Measurements from ENCODE around the gene COL3A1.

Gene COL3A1

DNA sequence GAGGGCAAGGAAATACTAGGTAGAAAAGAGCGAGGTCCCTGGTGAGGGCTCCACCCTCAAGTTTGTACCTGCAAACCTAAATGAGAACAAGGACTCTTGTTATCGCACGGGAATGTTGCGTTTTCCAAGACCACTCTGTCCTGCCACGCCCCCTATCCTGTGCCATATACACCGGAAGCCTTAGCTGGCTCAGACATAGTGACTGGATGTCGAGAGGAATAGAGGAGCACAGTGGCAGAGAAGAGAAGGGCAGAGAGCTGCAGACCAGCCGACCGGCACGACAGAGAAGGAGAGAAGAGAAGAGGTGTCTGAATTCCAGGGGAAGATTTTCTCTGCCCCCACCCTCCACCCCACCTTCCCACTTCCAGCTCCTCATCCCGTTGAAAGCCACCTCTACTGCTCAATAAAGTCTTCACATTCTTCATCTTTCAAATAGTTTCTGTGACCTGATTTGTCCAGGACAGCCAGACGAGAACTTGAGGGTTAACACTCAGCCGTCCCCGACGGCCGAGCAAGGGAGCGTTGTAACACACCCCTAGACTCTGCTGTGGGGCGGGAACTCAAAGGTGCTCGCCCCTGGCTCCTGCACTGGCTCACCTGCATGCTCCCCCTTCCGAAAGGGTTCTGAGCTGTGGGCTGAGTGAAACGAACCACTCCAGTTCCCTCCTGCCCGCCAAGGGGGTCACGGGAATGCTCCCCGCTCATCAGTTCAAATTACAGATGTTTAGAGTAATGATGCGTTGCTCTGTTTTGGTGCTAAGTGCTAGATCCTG lies 24.9 kb upstream of the COL3A1 start:
- TF ChIP-seq, protein P1, sequence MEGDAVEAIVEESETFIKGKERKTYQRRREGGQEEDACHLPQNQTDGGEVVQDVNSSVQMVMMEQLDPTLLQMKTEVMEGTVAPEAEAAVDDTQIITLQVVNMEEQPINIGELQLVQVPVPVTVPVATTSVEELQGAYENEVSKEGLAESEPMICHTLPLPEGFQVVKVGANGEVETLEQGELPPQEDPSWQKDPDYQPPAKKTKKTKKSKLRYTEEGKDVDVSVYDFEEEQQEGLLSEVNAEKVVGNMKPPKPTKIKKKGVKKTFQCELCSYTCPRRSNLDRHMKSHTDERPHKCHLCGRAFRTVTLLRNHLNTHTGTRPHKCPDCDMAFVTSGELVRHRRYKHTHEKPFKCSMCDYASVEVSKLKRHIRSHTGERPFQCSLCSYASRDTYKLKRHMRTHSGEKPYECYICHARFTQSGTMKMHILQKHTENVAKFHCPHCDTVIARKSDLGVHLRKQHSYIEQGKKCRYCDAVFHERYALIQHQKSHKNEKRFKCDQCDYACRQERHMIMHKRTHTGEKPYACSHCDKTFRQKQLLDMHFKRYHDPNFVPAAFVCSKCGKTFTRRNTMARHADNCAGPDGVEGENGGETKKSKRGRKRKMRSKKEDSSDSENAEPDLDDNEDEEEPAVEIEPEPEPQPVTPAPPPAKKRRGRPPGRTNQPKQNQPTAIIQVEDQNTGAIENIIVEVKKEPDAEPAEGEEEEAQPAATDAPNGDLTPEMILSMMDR (IDR thresholded peaks at IDR 0.05; ENCODE audit: insufficient read depth, missing control alignments): no peak

GRCh38 chr2:188952901-188953300 lies 21.3 kb upstream of the COL3A1 start:
- FAIRE-seq: no peak
- TF ChIP-seq, protein P1 (IDR thresholded peaks at IDR 0.05; ENCODE audit: insufficient read depth, missing control alignments): no peak
- DNase-seq (ENCODE audit: insufficient read length, low spot score): no peak

More for the DNA sequence above, 24.9 kb upstream of the COL3A1 start:
- DNase-seq (ENCODE audit: insufficient read length, low spot score) (no peak), FAIRE-seq (no peak)

- TF ChIP-seq, protein P1 (IDR thresholded peaks at IDR 0.05; ENCODE audit: insufficient read depth, missing control alignments): no peak
- FAIRE-seq: no peak
- no peak for DNase-seq (ENCODE audit: insufficient read length, low spot score)
These were observed 17.9 kb upstream of the COL3A1 start for GRCh38 chr2:188956290-188956689.

DNA sequence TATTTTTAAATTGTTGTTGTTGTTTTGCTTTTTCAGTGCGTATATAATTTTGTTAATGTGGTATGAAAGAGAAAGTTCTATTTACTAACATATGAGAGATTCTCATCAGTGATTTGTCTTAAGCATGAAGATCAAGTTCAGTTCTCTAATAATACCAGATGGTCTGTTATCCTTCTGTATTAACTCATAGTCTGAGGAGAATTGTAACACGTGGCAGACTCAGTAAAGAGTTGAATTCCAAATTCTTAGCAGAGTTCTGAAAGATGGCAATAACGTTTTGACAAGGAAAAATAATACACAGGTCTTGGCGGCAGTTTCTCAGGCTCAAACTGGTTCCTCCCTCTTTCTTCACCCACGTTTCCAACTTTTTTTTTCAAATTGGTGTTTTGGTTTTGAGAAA lies 17.2 kb upstream of the COL3A1 start:
- TF ChIP-seq, protein P1 (IDR thresholded peaks at IDR 0.05; ENCODE audit: insufficient read depth, missing control alignments): no peak
- FAIRE-seq: no peak
- DNase-seq (ENCODE audit: insufficient read length, low spot score): no peak

DNA sequence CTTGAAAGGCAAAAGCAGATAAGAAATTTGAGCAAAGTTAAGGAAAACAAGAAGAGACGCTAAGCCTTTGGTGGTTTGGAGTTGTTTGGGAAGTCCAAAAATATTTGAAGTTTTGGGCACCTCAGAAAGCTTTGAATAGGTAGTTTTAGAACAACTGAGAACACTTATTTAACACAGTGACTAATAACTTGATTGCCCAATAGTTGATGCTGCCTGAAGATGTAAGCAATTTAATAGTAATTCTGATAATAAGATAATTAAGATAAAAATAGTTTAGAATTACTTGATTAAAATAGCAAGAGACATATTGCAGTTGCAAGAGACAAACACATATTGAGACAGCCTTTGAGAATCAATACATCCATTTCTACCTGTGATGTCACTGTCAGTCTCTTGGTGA lies 16.5 kb upstream of the COL3A1 start:
- no peak for FAIRE-seq
- TF ChIP-seq, protein P1 (IDR thresholded peaks at IDR 0.05; ENCODE audit: insufficient read depth, missing control alignments): no peak
- DNase-seq (ENCODE audit: insufficient read length, low spot score): no peak

DNA sequence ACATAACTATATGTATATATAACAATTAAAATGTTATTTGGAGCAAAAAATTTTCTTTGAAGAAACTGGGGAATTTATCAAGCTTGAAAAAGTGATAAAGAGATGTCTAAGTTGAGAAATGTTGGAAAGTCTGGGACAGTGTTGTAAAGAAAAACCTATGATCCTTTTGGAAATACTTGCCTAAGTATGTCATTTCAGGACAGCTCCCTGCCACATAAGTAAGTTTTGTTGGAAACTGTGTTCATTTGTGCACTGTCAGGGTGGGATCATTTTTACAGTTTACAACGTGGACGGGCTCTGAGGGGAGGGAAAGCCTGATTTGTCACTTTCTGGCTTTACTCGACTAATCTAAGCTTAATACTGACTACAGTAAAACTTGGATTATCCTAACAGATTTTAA lies 10.4 kb upstream of the COL3A1 start:
- TF ChIP-seq, protein P1 (IDR thresholded peaks at IDR 0.05; ENCODE audit: insufficient read depth, missing control alignments): no peak
- no peak for DNase-seq (ENCODE audit: insufficient read length, low spot score)
- no peak for FAIRE-seq

DNA sequence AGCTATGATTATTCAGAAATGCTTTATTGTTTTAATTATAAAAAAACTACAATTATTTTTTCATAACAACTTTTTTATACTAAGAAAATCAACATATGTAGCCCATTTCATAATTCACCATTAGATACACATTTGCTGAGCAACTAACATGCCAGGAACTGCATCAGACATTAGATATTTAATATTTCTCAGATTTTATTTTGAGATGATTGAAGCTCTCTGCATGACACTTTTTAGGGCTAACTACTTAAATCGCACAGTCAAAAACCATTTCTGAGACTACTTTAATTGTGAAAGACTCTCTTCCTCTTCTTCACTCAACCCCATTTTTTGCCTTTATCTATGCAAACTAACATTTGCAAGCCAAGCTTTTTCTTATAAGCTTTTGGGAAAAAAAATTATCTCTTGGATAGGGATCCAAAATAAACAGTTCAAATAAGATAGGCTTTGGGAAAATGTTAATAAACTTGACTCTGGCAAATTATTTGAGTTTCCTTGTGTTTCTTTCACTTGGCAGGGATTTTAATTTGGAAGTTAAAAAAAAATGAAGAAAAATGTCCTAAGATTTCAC lies 9.1 kb upstream of the COL3A1 start:
- TF ChIP-seq, protein P1 (IDR thresholded peaks at IDR 0.05; ENCODE audit: insufficient read depth, missing control alignments): no peak
- no peak for FAIRE-seq
- no peak for DNase-seq (ENCODE audit: insufficient read length, low spot score)
